ENCODE measurements around the gene CSMD2. TPM values are rescaled to one million over a fixed set of nuclear protein-coding genes. Genes with fewer than 3 reads are reported as not detected.

CSMD2 gene
- total RNA-seq, 2 donors from 2014 or later: 0.15 to 0.28 TPM

DNA sequence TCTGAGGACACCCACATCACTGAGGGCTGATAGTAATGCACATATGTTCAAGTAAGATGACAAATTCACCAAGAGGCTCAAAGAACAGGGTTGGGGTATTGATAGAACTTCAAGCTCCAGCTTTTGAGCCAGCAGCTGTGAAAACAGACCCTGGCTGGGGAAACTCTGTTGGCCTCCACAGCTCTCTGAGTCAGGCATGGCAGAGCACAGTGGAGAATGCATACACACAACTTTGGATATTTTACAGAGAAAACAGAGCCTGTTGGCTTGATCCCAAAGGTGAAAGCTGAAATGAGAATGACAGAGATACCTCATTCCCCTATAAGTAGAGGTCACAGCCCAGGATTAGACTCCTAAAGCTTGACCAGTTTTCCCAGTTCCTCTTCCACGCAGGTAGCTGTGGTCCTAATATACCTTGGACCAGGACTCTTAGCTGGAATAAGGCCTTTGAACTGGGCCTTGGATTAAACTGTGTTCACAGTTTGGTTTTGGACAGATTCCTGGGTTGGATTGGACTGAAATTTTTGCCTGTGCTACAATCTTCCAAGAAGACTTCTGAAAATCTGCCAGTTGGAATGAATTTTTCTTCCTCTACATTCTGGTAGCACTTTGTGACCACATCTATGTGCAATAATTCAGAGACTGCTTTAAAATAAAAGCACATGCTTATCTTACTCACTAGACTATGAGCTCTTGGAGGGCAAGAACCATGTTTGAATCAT, 402.8 kb downstream of the CSMD2 start:
- ATAC-seq (no peak), DNase-seq (no peak)
- intact Hi-C loops (cut with DNase I, micrococcal nuclease): no loop called here

DNA sequence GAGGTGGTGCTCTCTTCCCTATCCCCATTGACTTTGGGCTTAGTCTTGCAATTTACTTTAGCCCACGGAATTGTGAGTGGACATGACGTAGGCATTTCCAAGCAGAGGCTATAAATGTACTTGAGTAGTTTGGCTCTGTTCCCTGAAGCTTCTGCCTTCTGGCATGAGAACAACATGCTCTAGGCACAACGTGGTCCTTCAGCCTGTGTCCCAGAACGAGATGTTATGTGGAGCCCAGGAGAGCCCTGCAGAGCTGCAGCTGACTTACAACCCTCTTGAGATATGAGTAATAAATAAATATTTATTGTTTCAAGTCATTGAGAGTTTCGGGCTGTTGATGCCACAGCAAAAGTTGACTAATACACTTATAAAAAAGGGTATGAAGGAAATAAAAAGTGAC, 406.3 kb downstream of the CSMD2 start:
- intact Hi-C loops (cut with DNase I, micrococcal nuclease): no loop called here
- peak in 1 of 2 donors; percentile 41 for DNase-seq
- no peak for ATAC-seq

GRCh38 chr1:33753087-33753856, 411.8 kb downstream of the CSMD2 start:
- intact Hi-C loops (cut with DNase I, micrococcal nuclease): no loop called here
- DNase-seq (no peak), ATAC-seq (no peak)

GRCh38 chr1:33745942-33746341, 419.1 kb downstream of the CSMD2 start:
- intact Hi-C loops (cut with DNase I, micrococcal nuclease): no loop called here
- ATAC-seq (no peak), DNase-seq (no peak)

- no peak for ATAC-seq
- intact Hi-C loops (cut with DNase I, micrococcal nuclease): no loop called here
- no peak for DNase-seq
These were observed 421.6 kb downstream of the CSMD2 start for GRCh38 chr1:33743221-33743998.

GRCh38 chr1:33742663-33743062, 422.4 kb downstream of the CSMD2 start:
- no peak for ATAC-seq
- no peak for DNase-seq
- intact Hi-C loops (cut with DNase I, micrococcal nuclease): no loop called here

GRCh38 chr1:33741749-33742148, 423.3 kb downstream of the CSMD2 start:
- DNase-seq (no peak), ATAC-seq (no peak)
- intact Hi-C loops (cut with DNase I, micrococcal nuclease): no loop called here

DNA sequence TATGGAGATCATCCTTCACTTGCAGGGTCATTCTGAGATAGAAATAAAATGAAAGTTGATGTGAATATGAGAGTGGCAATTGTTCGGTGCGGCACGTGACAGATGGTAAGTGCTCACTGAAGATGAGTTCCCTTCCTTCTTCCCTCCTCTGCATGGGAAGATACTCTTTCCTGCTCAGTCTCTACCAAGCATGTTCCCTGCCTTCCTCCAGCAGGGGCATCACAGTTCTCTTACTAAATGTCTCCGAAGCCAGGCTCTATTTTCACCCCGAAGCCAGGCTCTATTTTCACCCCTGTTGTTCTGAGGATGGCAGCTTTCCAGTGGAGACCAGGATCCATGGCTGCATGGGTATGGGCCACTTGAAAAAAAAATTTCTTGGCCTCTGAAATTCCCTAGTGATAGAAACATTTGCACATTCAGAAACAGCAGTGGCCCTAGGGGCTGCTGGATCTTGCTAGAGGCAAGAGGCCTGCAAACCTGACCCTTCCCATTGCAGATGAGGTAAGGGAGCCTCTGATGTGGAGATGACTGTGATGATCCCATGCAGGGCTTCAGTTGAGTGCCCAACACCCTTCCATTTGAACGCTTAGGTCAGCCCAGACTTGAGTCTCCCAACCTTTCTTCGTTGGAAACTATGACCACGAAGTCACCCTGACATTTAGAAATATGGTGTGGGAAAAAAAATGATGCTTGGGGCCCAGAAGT, 424.8 kb downstream of the CSMD2 start:
- DNase-seq (no peak), ATAC-seq (no peak)
- intact Hi-C loops (cut with DNase I, micrococcal nuclease): no loop called here

- ATAC-seq: no peak
- DNase-seq: no peak
- intact Hi-C loops (cut with DNase I, micrococcal nuclease): no loop called here
These were observed 426.1 kb downstream of the CSMD2 start for GRCh38 chr1:33738976-33739375.

- intact Hi-C loops (cut with DNase I, micrococcal nuclease): no loop called here
- DNase-seq: no peak
- ATAC-seq: no peak
These were observed 426.5 kb downstream of the CSMD2 start for GRCh38 chr1:33738536-33738935.

DNA sequence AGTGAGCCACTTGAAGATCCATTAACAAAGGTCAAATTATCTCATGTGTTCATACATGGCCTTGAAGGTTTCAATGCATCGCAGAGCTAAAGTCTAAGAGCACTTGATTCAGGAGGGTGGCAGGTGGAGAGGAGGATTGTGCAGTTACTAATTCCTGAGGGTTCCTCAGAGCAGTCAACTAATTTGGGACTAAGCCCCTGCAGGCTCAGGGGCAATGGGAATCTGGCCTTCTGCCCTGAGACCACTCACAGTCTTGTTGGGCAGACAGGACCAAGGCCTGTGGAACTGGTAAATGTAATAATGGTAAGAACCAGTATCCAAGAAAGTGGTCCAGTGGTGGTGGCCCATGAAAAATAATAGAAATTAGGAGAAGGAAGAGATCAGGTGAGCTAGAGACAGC, 428.5 kb downstream of the CSMD2 start:
- no peak for DNase-seq
- no peak for ATAC-seq
- intact Hi-C loops (cut with DNase I, micrococcal nuclease): no loop called here

- intact Hi-C loops (cut with DNase I, micrococcal nuclease): no loop called here
- ATAC-seq: no peak
These were observed 429.4 kb downstream of the CSMD2 start for GRCh38 chr1:33735624-33736023.

GRCh38 chr1:33727310-33727709, 437.7 kb downstream of the CSMD2 start:
- DNase-seq (no peak), ATAC-seq (no peak)
- intact Hi-C loops (cut with DNase I, micrococcal nuclease): no loop called here

More at GRCh38 chr1:33735624-33736023, 429.4 kb downstream of the CSMD2 start:
- no peak for DNase-seq

GRCh38 chr1:33726274-33726804, 438.7 kb downstream of the CSMD2 start:
- ATAC-seq (no peak), DNase-seq (no peak)
- intact Hi-C loops (cut with DNase I, micrococcal nuclease): no loop called here

GRCh38 chr1:33725556-33726160, 439.4 kb downstream of the CSMD2 start:
- no peak for DNase-seq
- intact Hi-C loops (cut with DNase I, micrococcal nuclease): no loop called here

DNA sequence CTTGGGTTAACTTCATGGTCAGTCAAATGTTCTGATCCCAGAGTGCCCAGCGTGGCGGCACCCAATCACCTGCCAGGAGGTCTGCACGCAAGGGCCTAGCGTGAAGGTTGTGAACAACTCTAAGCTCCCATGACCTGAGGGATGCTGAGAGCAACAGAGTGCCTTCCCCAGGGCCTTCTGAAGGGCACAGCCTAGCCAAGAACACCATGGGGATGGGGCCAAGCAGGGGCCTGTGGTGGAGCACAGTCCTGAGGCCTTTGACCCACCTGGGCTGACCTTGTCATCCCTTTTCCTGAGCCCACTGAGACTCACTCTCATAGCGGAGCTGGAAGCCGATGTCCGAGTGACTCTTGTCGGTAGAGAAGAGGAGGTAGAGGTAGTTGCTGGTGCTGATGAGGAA, 440.0 kb downstream of the CSMD2 start:
- intact Hi-C loops (cut with DNase I, micrococcal nuclease): no loop called here
- DNase-seq (no peak), ATAC-seq (no peak)

More at GRCh38 chr1:33725556-33726160, 439.4 kb downstream of the CSMD2 start:
- no peak for ATAC-seq

GRCh38 chr1:33724348-33724747, 440.7 kb downstream of the CSMD2 start:
- intact Hi-C loops (cut with DNase I, micrococcal nuclease): no loop called here
- DNase-seq: no peak
- no peak for ATAC-seq

GRCh38 chr1:33723251-33723650, 441.8 kb downstream of the CSMD2 start:
- intact Hi-C loops (cut with DNase I, micrococcal nuclease): no loop called here
- DNase-seq: no peak
- no peak for ATAC-seq

Measured in left colon (tissue), 2 donors.